ENCODE measurements around the gene TXN2. TPM values are rescaled to one million over a fixed set of nuclear protein-coding genes. Genes with fewer than 3 reads are reported as not detected.

TXN2 gene
- total and polyA plus RNA-seq, 2 of the 4 experiments (the other 2 are of a cell fraction): 49.6 to 166 TPM

- Histone ChIP-seq H2AK5ac (ENCODE audit: low read depth, low read length) (peak overlapping the region; percentile 96), H2BK120ac (ENCODE audit: low read depth, low read length) (peak overlapping the region; percentile 95), H3K4me1 (ENCODE audit: control insufficient read depth, insufficient read depth, low read length) (peaks cover 18% of the 10 kb centered on the region), H3K9me1 (ENCODE audit: insufficient read depth, low read length) (peaks cover 7% of the 10 kb centered on the region), H4K5ac (ENCODE audit: low read depth, low read length) (peak overlapping the region; percentile 51), H2BK20ac (ENCODE audit: low read depth, low read length) (peak overlapping the region; percentile 97), H4K91ac (ENCODE audit: insufficient read depth, low read depth, low read length) (peak overlapping the region; percentile 95), H3K4me2 (ENCODE audit: low read depth, low read length) (no peak overlapping the region), H3K36me3 (ENCODE audit: control insufficient read depth, insufficient read depth, low read length) (no peaks in the 10 kb centered on the region), H3K14ac (replicated peaks; ENCODE audit: low read depth, low read length) (peak overlapping the region; percentile 78), H4K20me1 (ENCODE audit: insufficient read depth, low read length) (no peaks in the 10 kb centered on the region; the same call in none of the 2 replicates), H3K4me3 (ENCODE audit: insufficient read depth, low read depth, low read length) (no peak overlapping the region), H3K23ac (ENCODE audit: low read depth, low read length) (peak overlapping the region; percentile 74; the same call in 1 of the 2 replicates), H2BK15ac (ENCODE audit: low read depth, low read length) (peak overlapping the region; percentile 92), H2AFZ (replicated peaks; ENCODE audit: low read length, poor library complexity) (peak overlapping the region; percentile 61), H3K9me3 (ENCODE audit: control insufficient read depth, insufficient read depth, low read length) (peaks cover 2% of the 10 kb centered on the region; the same call in 1 of the 2 replicates), H3K56ac (ENCODE audit: extremely low read depth, insufficient read depth, low read length) (peak overlapping the region; percentile 72; the same call in 1 of the 2 replicates), H3K4ac (ENCODE audit: low read depth, low read length) (peak overlapping the region; percentile 96), H3K18ac (ENCODE audit: low read depth, low read length) (peak overlapping the region; percentile 32), H3K9ac (ENCODE audit: low read depth, low read length) (no peak overlapping the region; the same call in 1 of the 2 replicates), H2BK5ac (ENCODE audit: low read depth, low read length, poor library complexity, severe bottlenecking) (peak overlapping the region; percentile 5), H3K79me1 (ENCODE audit: low read depth in 1 of 2, low read length in 2 of 2) (peaks cover 0 to 34% of the 10 kb centered on the region in 2 experiments; a peak in 3 of 4 replicates), H2AK9ac (replicated peaks; ENCODE audit: low read depth, low read length, poor library complexity) (no peak overlapping the region), H3K27ac (ENCODE audit: insufficient read depth, low read length) (no peak overlapping the region; the same call in none of the 2 replicates), H4K8ac (ENCODE audit: low read depth in 2 of 2, low read length in 2 of 2) (peak overlapping the region; percentile 22 to 86; a peak in 3 of 4 replicates), H3K27me3 (ENCODE audit: control insufficient read depth, insufficient read depth, low read length) (no peaks in the 10 kb centered on the region)
- WGBS, 2 experiments (ENCODE audit: extremely low coverage in 2 of 2, insufficient read length in 1 of 2): no CpG with 5 or more reads among the region's 8 CpGs
- ATAC-seq (ENCODE audit: low read depth): no peak
- CTCF ChIA-PET: no interaction called here
- in situ Hi-C loops (cut with MboI; ENCODE audit: low sequenced_read_pairs): no loop called here
- DNase-seq: no peak
- dilution Hi-C loops (cut with HindIII; ENCODE audit: low sequenced_read_pairs, unreplicated experiment): no loop called here
- no TSS peak for BruUV-seq (replicated peaks)
- POLR2A ChIA-PET (ENCODE audit: unreplicated experiment): no interaction called here
- intact Hi-C loops (cut with micrococcal nuclease): no loop called here
- TF ChIP-seq ELK1 (IDR thresholded peaks at IDR 0.05; ENCODE audit: borderline replicate concordance, low read depth, low read length) (no peak), POLR2A (IDR thresholded peaks at IDR 0.05; ENCODE audit: low read depth, low read length) (no peak), RCOR1 (IDR thresholded peaks at IDR 0.05; ENCODE audit: insufficient replicate concordance, low read length) (no peak), USF2 (IDR thresholded peaks at IDR 0.05; ENCODE audit: low read depth, low read length) (no peak), SMC3 (IDR thresholded peaks at IDR 0.05; ENCODE audit: low read depth, low read length) (no peak), FOS (IDR thresholded peaks at IDR 0.05; ENCODE audit: low read depth, low read length) (no peak), BHLHE40 (IDR thresholded peaks at IDR 0.05; ENCODE audit: low read depth, low read length) (no peak), MXI1 (IDR thresholded peaks at IDR 0.05; ENCODE audit: borderline replicate concordance, low read depth, low read length) (no peak), MAZ (IDR thresholded peaks at IDR 0.05; ENCODE audit: borderline replicate concordance, low read depth, low read length) (no peak), MAFK (IDR thresholded peaks at IDR 0.05; ENCODE audit: low read depth, low read length) (no peak)
Measured at GRCh38 chr22:36440429-36441002, 40.9 kb downstream of the TXN2 start.

Measured in IMR-90 (cell line).